Fibroblast of skin of left quadriceps (primary cell): ENCODE measurements around the gene TRAP1.

Experiments used
- DNase-seq, 2 experiments: peaks; one replicate each; pipeline ENCODE4 v3.0.0-alpha.2; 2013; ENCODE audit warnings: low read depth in 2 of 2

The TRAP1 gene

DNA sequence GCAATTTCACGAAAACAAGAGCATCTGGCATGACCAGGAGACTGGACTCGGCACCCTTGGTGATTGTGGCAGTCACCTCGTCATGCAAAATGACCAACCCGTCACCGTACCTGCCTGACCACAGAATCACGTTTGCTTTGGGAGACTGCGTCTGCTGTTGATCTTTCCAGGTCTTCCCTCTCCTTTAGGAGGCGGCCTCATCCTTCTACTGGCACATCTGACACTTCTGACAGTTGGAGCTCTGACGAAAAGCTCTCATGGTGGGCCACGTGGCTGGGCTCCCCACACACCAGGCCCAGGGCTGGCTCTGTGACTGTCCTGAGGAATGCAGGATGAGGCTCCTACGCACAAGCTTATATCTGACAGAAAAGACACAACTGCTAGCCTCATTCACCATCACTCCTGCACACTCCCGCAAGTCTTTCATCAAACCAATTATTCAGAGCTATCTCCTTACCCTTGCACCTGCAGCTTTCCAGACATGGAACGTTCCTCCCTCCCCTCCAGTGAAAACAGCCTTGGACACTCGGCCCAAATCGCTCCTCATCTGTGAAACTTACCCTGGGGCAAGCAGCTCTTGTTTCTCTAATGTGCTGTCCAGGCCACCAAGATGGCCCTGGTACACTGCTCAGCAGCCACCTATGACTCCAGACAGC, 3.6 kb downstream of the TRAP1 start:
- DNase-seq: no peak

DNA sequence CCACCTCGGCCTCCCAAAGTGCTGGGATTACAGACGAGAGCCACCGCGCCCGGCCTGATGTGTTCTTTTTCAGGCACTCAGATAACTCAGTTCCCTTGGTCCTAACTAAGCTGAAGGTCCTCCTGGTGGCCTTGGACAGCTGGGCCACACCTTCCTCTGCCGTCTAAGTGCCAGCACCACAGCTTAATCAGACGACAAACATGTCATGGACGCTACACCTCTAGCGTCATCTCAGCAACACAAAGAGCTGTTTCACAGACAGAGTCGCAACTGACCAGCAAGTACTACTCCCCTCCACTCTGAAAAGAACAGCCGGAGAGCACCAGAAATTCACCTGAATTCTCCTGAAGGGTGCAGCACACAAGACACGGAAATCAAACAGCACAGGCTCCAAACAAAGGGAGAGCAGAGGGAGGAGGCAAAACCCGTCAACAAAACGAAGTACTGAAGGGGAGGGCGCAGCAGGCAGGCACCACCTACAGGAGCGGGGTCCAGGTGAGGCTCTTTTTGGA, 4.4 kb downstream of the TRAP1 start:
- DNase-seq: no peak

DNA sequence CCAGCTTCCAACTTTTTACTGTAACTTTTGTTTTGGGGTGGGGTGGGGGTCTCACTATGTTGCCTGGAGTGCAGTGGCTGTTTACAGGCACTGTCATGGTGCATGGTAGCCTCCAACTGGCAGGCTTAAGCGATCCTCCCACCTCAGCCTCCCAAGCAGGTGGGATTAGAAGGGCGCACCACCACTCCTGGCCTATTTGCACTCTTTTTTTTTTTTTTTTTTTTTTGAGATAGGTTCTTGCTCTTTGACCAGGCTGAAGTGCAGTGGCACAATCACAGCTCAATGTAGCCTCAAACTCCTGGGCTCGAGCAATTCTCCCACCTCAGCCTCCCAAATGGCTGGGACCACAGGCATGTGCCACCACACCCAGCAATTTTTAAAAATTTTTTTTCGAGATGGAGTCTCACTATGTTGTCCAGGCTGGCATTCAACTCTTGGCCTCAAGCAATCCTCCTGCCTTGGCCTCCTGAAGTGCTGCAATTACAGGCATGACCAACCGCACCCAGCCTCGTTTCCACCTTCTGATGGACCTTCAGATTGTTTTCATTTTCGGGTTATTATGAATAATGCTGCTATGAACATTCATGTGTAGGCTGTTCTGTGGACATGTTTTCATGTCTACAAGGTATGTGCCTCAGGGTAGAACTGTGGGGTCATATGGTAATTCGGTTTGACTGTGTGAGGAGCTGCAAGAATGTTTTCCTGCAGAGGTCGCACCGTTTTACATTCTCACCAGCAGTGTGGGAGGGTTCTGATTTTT, 10.9 kb downstream of the TRAP1 start:
- no peak for DNase-seq

DNA sequence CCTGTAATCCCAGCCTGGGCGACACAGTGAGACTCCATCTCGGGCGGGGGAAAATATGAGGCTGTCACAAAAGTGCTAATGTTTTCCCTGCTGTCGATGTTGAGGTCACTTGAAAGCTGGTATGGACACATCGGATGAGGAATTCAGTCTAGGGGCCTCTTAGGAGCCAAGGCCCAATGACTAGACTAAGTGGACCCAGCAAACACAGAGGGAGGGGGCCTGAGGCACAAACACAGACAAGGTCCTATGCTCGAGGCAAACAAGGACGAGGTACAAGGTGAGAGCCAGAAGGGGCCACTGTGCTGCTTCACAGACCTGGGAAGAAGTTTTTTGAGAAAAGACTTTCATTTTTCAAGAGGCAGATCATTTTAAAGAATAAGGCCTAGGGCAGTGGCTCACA, 15.2 kb downstream of the TRAP1 start:
- DNase-seq: no peak

DNA sequence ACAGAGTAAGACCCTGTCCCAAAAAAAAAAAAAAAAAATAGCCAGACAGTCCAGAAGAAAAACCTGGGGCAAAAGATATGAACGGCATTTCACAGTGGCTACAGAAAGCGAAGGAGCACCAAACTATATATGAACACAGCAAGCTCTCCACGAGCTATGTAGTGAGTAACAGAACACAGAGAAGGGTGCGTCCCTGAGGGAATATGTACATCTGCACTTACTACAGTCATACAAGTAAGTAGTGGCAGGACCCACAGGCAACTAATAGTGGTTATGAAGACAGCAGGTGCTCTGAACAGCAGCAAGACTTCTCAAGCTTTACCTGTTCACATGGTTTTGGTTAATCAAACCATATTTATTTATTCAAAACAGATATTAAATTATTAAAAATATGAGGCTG, 15.8 kb downstream of the TRAP1 start:
- DNase-seq: no peak

DNA sequence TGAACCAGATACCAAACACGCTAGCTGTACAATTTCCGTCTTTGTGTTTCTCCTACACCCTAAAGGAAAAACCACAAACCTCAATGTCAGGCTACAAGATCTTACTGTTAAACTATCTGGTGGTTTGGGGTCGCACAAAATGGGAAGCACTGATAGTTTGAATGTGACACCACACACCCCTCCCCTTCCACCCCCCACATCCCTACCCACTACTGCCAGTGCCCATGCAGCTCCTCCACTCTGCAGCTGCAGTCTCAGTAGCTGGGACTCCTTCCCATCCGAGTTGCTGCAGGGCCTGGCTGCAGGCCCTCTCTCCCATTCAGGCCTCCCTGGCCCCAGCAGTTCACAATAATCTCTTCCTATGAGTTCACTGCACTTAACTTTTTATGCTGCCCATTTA, 18.4 kb downstream of the TRAP1 start:
- no peak for DNase-seq

DNA sequence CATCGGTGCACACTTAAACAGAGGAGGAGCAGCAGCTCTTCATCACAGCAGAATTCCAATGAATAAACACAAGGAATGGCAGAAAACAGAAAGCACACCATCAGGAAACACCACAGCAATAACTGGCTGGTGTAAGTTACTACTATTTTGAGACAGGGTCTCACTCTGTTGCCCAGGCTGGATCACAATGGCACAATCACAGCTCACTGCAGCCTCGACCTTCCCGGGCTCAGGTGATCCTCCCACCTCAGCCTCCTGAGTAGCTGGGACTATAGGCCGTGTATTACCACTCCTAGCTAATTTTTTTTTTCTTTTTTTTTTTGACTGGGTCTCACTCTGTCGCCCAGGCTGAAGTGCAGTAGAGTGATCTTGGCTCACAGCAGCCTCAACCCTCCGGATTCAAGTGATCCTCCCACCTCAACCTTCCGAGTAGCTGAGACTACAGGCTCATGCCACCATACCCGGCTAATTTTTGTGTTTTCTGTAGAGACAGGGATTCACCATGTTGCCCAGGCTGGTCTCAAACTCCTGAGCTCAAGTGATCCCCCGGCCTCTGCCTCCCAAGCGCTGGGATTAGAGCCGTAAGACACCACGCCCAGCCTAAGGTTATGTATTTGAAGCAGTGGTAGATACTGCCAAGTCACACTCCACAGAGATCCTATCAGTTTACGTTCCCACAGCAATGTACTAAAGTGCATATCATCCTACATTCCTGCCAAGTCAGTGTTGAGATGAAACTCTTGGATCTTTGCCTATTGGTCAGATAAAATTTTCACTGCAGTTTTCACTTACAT, 20.7 kb downstream of the TRAP1 start:
- DNase-seq: peak; percentile 41 to 53

DNA sequence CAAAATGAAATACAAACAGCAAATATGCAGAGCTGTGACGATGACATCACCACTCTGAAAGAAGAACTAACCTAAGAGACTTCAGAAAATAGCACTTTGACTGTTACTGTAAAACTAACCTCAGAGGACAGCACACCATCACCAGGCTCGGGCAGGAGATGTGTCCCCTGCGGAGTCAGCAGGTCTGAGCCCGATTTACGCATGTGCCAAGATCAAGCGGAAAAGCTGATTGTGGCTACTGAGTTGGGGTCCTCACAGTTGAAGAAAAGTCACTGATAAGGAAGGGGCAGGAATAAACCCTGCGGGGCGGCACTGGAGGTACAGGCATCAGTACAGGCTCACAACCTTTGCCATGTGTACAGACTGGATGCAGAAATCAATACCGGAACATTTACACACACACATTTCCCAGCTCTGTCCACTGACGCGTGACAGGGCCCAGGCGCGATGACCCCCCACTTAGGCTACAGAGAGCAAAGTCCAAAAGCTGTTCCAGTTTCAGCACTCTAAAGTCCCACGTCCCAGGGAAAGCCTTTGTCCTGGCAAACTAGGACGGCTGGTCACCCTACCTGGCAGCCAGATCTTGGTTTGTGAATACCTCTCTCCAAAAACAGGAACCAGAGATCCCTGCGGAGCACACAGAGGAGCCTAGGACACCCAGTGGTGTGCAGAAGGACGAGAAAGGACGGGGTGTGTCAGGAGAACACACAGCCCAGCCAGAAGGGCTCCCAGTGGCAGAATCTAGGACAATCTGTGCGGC, 21.5 kb downstream of the TRAP1 start:
- DNase-seq: no peak

DNA sequence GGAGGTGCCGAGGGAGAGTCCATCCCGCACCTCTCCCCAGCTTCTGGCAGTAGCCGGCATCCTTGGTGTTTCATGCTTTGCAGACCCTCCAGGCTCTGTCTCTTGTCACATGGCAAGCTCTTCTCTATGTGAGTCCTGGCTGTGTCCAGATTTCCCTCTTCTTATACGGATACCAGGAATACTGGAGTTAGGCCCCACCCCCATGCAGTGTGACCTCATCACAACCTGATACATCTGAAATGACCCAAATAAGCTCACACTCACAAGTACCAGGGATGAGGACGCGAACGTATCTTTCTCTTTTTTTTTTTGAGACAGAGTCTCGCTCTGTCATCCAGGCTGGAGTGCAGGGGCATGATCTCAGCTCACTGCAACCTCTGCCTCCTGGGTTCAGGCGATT, 23.3 kb downstream of the TRAP1 start:
- DNase-seq: no peak

DNA sequence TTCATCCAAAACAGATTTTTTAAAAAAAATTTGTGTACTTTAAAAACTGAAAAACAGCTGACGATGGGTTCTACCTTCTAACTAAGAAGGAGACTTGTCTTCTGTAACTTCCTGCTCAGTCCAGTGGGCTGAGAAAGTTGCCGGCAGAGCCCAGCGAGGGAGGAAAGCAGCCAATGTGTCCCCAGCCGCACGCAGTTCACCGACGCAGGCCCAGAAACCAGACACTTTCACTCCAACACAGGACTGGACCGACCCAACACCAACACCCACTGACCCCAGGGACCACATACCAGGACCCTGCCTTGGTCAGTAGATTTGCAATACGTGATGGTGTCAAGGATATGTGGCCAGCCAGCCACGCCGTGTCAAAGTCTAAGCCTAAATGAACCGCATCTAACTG, 25.6 kb downstream of the TRAP1 start:
- DNase-seq: no peak

DNA sequence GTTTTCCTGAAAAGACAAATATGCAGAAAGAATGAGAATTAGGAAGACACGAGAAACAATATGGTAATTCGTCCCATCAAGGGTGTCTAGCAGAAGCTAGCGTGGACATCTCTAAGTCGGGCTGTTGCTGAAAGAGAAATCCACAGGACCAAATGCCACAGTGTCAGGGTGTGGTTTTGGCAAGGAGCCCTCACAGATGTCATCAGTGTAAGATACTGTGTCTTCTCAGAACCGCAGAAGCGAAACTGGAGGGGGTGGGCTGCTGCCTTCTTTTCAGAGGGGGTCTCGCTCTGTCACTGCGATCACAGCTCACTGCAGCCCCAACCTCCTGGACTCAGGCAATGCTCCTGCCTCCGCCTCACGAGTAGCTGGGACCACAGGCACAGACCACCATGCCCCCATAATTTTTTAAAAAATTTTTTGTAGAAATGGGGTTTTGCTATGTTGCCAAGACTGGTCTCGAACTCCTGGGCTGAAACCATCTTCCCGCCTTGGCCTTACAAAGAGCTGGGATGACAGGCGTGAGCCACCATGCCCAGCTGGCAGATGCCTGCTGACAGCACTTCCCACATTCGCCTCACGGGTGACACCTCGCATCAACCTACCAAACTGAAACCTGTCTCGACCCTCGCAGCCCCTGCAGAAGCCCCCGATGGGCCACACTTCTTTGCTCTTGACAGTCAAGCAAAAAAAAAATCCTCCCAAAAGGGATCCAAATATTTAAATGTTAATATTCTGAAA, 26.2 kb downstream of the TRAP1 start:
- peak; percentile 9 to 18 for DNase-seq

DNA sequence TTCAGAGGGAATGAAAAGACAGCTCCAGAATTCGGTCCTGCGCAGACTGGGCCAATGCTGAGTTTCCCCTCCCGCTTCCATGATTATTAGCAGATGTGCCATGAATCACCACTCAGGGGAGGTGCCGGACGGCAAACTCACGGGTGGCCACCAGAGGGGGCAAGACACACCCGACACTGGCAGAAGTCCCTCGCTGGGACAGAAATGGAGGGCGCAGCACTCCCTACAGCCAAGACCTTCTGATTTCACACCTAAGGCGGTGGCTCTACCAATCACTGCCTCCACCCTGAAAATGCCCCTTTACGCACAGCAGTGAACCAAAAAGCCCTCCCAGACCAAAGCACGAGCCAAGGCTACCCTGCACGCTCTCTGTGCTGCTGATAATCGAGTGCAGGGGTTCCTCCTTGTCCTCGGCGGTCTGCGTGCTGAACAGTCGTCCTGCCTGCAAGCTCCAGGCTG, 26.8 kb downstream of the TRAP1 start:
- DNase-seq: peak; percentile 91 to 93

DNA sequence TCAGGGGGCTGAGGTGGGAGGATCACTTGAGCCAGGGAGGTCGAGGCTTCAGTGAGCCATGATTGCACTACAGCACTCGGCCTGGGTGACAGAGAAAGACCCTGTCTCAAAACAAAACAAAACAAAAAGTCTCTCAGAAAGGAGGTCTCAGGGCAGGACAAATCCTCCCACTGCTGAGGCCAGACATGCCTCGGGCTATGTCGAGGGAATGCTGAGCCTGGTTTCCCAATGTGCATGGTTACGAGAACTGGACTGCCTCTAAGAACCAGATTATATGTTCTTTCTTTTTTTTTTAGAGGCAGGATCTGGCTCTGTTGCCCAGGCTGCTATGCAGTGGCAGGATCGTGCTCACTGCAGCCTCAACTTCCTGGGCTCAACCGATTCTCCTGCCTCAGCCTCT, 27.6 kb downstream of the TRAP1 start:
- no peak for DNase-seq

DNA sequence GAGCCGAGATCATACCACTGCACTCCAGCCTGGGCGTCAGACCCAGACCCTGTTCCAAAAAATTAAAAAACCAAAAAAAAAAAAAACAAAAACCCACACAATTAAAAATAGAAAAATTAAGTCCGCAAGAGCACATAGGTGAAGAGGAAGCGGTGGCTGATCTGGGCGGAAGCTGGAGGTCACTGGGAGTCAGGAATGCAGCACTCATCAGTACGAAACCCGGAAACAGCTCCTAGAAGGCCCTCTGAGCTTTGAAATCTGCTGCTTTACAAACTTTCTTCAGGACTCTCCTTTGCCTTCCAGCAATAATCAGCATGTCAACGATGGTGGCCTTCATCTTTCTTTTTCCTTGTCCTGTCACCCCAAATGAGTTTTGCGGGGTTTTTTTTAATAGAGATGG, 29.5 kb downstream of the TRAP1 start:
- DNase-seq: no peak

DNA sequence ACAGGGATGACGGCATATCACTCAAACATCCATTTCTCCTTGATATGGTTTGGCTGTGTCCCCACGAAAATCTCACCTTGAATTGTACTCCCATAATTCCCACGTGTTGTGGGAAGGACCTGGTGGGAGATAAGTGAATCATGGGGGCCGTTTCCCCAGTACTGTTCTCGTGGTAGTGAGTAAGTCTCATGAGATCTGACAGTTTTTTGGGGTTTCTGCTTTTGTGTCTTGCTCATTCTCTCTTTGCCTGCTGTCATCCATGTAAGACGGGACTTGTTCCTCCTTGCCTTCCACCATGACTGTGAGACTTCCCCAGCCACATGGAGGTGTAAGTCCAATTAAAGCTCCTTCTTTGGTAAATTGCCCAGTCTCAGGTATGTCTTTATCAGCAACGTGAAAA, 30.3 kb downstream of the TRAP1 start:
- DNase-seq: no peak

DNA sequence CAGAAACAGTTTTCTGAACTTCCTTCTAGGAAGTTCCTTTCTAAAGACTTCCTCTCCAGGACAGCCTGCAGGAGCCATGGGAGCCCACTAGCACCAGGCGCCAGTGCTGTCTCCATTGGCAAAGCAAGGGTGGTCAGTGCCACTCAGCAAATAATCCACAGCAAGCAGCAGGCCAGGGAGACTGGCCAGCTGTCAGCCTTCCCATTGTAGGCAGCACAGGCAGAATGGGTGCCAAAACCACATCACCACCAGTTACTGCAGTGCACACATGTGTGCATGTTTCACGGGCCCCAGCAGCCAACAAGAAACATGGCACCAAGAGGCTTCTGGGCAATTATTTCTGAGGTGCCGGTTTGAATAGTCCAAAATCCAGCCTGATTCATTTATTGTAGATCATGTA, 36.1 kb downstream of the TRAP1 start:
- DNase-seq: no peak

DNA sequence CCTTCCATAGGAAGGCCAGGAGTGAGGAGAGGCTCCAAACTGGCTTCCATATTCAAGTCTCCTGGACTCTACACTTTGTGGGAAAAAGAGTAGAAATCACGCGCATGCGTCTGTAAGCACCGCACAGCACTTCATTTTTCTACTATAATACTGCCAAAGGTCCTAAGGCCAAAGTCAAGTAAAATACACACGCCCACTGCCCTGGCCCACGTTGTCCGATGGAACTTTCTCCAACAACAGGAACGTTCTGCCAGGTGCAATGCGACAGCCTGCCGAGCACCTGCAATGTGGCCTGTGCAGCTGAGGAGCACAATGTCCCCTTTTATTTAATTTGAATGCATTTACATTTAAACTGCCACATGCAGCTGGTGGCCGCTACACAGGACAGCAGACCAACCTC, 39.3 kb downstream of the TRAP1 start:
- DNase-seq: no peak

DNA sequence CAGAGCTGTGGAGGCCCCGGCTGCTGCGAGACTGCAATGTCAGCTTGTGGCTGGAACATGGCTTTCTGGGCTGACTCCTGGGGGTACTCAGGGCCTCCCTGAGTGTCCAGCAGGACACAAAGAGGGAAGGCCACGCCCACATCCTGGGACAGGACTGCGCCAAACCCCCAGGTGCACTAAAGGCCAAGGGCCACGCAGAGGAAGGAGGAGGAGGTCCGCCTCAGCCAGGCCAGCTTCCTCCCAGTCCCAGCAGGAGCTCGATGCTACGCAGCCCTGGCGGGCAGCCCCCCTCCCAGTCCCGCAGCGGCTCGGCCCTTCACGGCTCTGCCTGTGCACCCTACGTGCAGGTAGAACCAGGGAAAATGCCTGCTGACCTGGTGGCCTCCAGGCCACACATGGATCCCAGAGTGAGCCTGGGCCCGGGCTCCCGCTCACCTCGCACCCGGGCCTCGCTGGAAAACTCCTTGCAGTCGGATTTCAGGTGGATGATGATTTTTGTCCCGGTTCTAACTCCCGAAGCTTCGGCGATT, 41.7 kb downstream of the TRAP1 start:
- DNase-seq: no peak

DNA sequence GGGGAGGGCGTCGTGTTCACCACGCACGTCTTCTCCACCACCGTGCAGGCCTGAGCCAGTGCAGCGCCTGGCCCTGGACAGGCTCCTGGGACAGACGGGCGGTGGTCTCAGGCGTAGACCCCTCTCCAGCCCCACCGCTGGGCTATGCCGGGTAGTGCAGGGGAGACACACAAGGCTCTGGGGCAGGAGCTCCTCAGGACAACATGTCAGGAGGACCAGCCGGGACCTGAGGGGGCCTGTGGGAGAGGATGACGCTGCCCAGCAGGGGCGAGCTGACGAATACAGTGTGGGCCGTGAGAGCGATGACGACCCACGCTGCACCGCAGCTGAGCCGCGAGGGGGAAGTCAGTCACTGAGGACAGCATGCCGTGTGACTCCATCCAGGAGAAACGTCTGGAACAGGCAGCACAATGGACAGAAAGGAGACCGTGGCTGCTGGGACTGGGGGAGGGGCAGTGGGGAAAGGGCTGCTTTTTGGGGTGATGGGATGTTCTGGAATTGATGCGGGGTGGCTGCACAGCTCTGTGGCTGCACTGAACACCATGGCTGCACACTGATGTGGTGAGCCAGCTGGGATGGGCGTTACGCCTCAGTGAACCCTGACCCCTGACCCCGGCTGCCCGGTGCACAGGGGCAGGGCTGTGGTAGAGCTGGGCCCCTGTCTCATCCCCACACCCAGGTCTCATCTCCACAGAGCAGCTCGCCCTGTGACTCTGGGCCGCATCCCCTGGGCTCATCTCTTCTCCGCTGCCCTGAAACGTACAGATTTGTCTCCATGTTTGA, 42.6 kb downstream of the TRAP1 start:
- no peak for DNase-seq
